SK-N-SH (cell line): ENCODE results near the gene WDR31.

Source experiments
- MEF2A ChIP-seq: IDR thresholded peaks from 2 replicates; pipeline ENCODE4 v1.4.0; 2012; ENCODE audit warnings: low read depth, borderline replicate concordance
- POLR2AphosphoS5 ChIP-seq: IDR thresholded peaks from 2 replicates; pipeline ENCODE4 v1.6.1; 2012; ENCODE audit warnings: low read depth, low read length
- SIN3A ChIP-seq: IDR thresholded peaks from 2 replicates; pipeline ENCODE4 v1.6.1; 2012; ENCODE audit warnings: low read depth, mild to moderate bottlenecking, low read length, moderate library complexity, borderline replicate concordance
- TAF1 ChIP-seq: IDR thresholded peaks from 2 replicates; pipeline ENCODE4 v1.6.1; 2012; ENCODE audit warnings: low read depth, mild to moderate bottlenecking, low read length, moderate library complexity, borderline replicate concordance
- TF ChIP-seq, protein P1 (sequence below): IDR thresholded peaks from 2 replicates; pipeline ENCODE4 v1.6.1; 2012; ENCODE audit warnings: mild to moderate bottlenecking, low read depth, low read length, moderate library complexity
- TF ChIP-seq, protein P2 (sequence below): fragments of 200-600 bp; sonication (generic); IDR thresholded peaks from 2 replicates; pipeline ENCODE4 v1.6.1; 2017; ENCODE audit warnings: antibody characterized with exemption, mild to moderate bottlenecking, moderate library complexity

- TF ChIP-seq, protein P1, sequence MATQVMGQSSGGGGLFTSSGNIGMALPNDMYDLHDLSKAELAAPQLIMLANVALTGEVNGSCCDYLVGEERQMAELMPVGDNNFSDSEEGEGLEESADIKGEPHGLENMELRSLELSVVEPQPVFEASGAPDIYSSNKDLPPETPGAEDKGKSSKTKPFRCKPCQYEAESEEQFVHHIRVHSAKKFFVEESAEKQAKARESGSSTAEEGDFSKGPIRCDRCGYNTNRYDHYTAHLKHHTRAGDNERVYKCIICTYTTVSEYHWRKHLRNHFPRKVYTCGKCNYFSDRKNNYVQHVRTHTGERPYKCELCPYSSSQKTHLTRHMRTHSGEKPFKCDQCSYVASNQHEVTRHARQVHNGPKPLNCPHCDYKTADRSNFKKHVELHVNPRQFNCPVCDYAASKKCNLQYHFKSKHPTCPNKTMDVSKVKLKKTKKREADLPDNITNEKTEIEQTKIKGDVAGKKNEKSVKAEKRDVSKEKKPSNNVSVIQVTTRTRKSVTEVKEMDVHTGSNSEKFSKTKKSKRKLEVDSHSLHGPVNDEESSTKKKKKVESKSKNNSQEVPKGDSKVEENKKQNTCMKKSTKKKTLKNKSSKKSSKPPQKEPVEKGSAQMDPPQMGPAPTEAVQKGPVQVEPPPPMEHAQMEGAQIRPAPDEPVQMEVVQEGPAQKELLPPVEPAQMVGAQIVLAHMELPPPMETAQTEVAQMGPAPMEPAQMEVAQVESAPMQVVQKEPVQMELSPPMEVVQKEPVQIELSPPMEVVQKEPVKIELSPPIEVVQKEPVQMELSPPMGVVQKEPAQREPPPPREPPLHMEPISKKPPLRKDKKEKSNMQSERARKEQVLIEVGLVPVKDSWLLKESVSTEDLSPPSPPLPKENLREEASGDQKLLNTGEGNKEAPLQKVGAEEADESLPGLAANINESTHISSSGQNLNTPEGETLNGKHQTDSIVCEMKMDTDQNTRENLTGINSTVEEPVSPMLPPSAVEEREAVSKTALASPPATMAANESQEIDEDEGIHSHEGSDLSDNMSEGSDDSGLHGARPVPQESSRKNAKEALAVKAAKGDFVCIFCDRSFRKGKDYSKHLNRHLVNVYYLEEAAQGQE = no peak
- TF ChIP-seq, protein P2, sequence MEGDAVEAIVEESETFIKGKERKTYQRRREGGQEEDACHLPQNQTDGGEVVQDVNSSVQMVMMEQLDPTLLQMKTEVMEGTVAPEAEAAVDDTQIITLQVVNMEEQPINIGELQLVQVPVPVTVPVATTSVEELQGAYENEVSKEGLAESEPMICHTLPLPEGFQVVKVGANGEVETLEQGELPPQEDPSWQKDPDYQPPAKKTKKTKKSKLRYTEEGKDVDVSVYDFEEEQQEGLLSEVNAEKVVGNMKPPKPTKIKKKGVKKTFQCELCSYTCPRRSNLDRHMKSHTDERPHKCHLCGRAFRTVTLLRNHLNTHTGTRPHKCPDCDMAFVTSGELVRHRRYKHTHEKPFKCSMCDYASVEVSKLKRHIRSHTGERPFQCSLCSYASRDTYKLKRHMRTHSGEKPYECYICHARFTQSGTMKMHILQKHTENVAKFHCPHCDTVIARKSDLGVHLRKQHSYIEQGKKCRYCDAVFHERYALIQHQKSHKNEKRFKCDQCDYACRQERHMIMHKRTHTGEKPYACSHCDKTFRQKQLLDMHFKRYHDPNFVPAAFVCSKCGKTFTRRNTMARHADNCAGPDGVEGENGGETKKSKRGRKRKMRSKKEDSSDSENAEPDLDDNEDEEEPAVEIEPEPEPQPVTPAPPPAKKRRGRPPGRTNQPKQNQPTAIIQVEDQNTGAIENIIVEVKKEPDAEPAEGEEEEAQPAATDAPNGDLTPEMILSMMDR = no peak
- TF ChIP-seq POLR2AphosphoS5 (no peak), TAF1 (no peak), SIN3A (no peak), MEF2A (no peak)
Measured at GRCh38 chr9:113361304-113362018, 21.4 kb upstream of the WDR31 start.
